GM23338 (cell line): ENCODE data around the gene AMBP. TPM values are rescaled to one million over a fixed set of nuclear protein-coding genes. Genes with fewer than 3 reads are reported as not detected.

Source experiments
- ATAC-seq: fragments of 200-7000 bp; cut with Tn5 transposase; 3 replicates; pipeline ENCODE4 v1.9.1; 2020
- DNase-seq: peaks from one replicate; pipeline ENCODE4 v3.0.0-alpha.2; 2015; ENCODE audit warnings: low spot score
- H2AFZ ChIP-seq: fragments of 200-600 bp; sonication (generic); 2 replicates; pipeline ENCODE4 v1.8.0; 2016; ENCODE audit warnings: antibody characterized with exemption, mild to moderate bottlenecking, moderate library complexity
- H3F3A ChIP-seq: fragments of 200-600 bp; sonication (generic); replicated peaks from 2 replicates; pipeline ENCODE4 v1.8.0; 2017; ENCODE audit warnings: antibody characterized with exemption, mixed run types, low read depth
- H3K27ac ChIP-seq: fragments of 200-600 bp; sonication (generic); 2 replicates; pipeline ENCODE4 v1.6.1; 2016; ENCODE audit warnings: low read depth
- H3K27me3 ChIP-seq: fragments of 200-600 bp; sonication (generic); 2 replicates; pipeline ENCODE4 v1.8.0; 2016; ENCODE audit warnings: mild to moderate bottlenecking, mixed run types, moderate library complexity; ENCODE audit not compliant: insufficient read depth
- H3K36me3 ChIP-seq: fragments of 200-600 bp; sonication (generic); 2 replicates; pipeline ENCODE4 v1.8.0; 2016; ENCODE audit warnings: mild to moderate bottlenecking; ENCODE audit not compliant: insufficient read depth
- H3K4me1 ChIP-seq: fragments of 200-600 bp; sonication (generic); 2 replicates; pipeline ENCODE4 v1.8.0; 2016; ENCODE audit warnings: mild to moderate bottlenecking, moderate library complexity; ENCODE audit not compliant: insufficient read depth
- H3K4me2 ChIP-seq: fragments of 200-600 bp; sonication (generic); 2 replicates; pipeline ENCODE4 v1.7.1; 2017; ENCODE audit warnings: mixed run types
- H3K4me3 ChIP-seq: fragments of 200-600 bp; sonication (generic); 2 replicates; pipeline ENCODE4 v1.6.1; 2016; ENCODE audit warnings: mixed run types
- H3K79me2 ChIP-seq: fragments of 200-600 bp; sonication (generic); replicated peaks from 2 replicates; pipeline ENCODE4 v1.8.0; 2017; ENCODE audit warnings: mild to moderate bottlenecking; ENCODE audit not compliant: insufficient read depth
- H3K9me2 ChIP-seq: fragments of 200-600 bp; sonication (generic); 2 replicates; pipeline ENCODE4 v1.8.0; 2017; ENCODE audit not compliant: insufficient read depth
- H4K20me1 ChIP-seq: fragments of 200-600 bp; sonication (generic); replicated peaks from 2 replicates; pipeline ENCODE4 v1.8.0; 2017; ENCODE audit warnings: mild to moderate bottlenecking; ENCODE audit not compliant: insufficient read depth
- H3K27ac Mint-ChIP-seq: 2 replicates; pipeline ENCODE4 v1.8.0; 2020; ENCODE audit warnings: inconsistent platforms, mild to moderate bottlenecking, moderate library complexity, mixed read lengths
- H3K27me3 Mint-ChIP-seq: 3 replicates; pipeline ENCODE4 v1.8.0; 2022; ENCODE audit warnings: low read depth, mild to moderate bottlenecking, moderate library complexity, mixed read lengths, inconsistent platforms; ENCODE audit not compliant: insufficient read depth, poor library complexity
- H3K36me3 Mint-ChIP-seq: 3 replicates; pipeline ENCODE4 v1.8.0; 2021; ENCODE audit warnings: low read depth, mild to moderate bottlenecking, inconsistent platforms, moderate library complexity, mixed read lengths
- H3K4me1 Mint-ChIP-seq: 3 replicates; pipeline ENCODE4 v1.8.0; 2020; ENCODE audit warnings: mild to moderate bottlenecking, inconsistent platforms, mixed read lengths
- H3K4me3 Mint-ChIP-seq: 3 replicates; pipeline ENCODE4 v1.8.0; 2021; ENCODE audit warnings: moderate library complexity, mild to moderate bottlenecking, inconsistent platforms, mixed read lengths
- H3K9me3 Mint-ChIP-seq: 3 replicates; pipeline ENCODE4 v1.8.0; 2020; ENCODE audit warnings: moderate library complexity, mild to moderate bottlenecking, inconsistent platforms, mixed read lengths
- CREB1 ChIP-seq: fragments of 250-450 bp; sonication (Bioruptor Pico); IDR thresholded peaks from 2 replicates; pipeline ENCODE4 v1.5.0; 2020; ENCODE audit warnings: low read depth, mild to moderate bottlenecking, moderate library complexity
- CTCF ChIP-seq, 2 experiments: fragments of 200-600 bp in 1 of 2; sonication (generic) in 1 of 2; conservative IDR thresholded peaks; 2 replicates each; pipeline versions ENCODE4 v1.5.1 to v1.6.1; 2016 to 2017; ENCODE audit warnings: antibody characterized with exemption in 2 of 2, low read depth in 2 of 2, mild to moderate bottlenecking in 2 of 2, moderate library complexity in 1 of 2
- ETS1 ChIP-seq: IDR thresholded peaks from 2 replicates; pipeline ENCODE4 v1.6.1; 2016; ENCODE audit warnings: antibody characterized with exemption
- EZH2 ChIP-seq: fragments of 200-600 bp; sonication (generic); IDR thresholded peaks from one replicate; pipeline ENCODE4 v1.8.0; 2017; ENCODE audit warnings: antibody characterized with exemption, mild to moderate bottlenecking, low read depth; ENCODE audit not compliant: unreplicated experiment
- EZH2phosphoT487 ChIP-seq: fragments of 200-600 bp; sonication (generic); IDR thresholded peaks from one replicate; pipeline ENCODE4 v1.8.1; 2018; ENCODE audit warnings: antibody characterized with exemption; ENCODE audit not compliant: unreplicated experiment
- JUNB ChIP-seq: IDR thresholded peaks from one replicate; pipeline ENCODE4 v1.6.1; 2016; ENCODE audit warnings: antibody characterized with exemption; ENCODE audit not compliant: unreplicated experiment
- NANOG ChIP-seq: IDR thresholded peaks from 2 replicates; pipeline ENCODE4 v1.6.1; 2016; ENCODE audit warnings: antibody characterized with exemption, borderline replicate concordance
- POLR2AphosphoS5 ChIP-seq: IDR thresholded peaks from 2 replicates; pipeline ENCODE4 v1.6.1; 2016; ENCODE audit warnings: antibody characterized with exemption, low read depth
- STAT1 ChIP-seq: IDR thresholded peaks from one replicate; pipeline ENCODE4 v1.6.1; 2016; ENCODE audit warnings: antibody characterized with exemption; ENCODE audit not compliant: unreplicated experiment
- ZNF114 ChIP-seq: fragments of 250-450 bp; sonication (Bioruptor Pico); IDR thresholded peaks from 2 replicates; pipeline ENCODE4 v1.5.0; 2020; ENCODE audit warnings: mild to moderate bottlenecking, moderate library complexity
- ZNF331 ChIP-seq: fragments of 250-450 bp; sonication (Bioruptor Pico); IDR thresholded peaks from 2 replicates; pipeline ENCODE4 v1.5.0; 2020; ENCODE audit warnings: low read depth, mild to moderate bottlenecking, moderate library complexity
- ZNF462 ChIP-seq: fragments of 250-450 bp; sonication (Bioruptor Pico); IDR thresholded peaks from 2 replicates; pipeline ENCODE4 v1.5.0; 2020; ENCODE audit warnings: mild to moderate bottlenecking, moderate library complexity
- polyA plus RNA-seq: library from polyadenylated mRNA; unstranded; fragments of >200 nt; fragmentation: Nextera tagmentation; extraction: Ambion mirVana; gene quantifications from 2 replicates; pipeline ENCODE4 v1.2.1, GENCODE V29; 2016
- total RNA-seq: library from RNA; depleted of rRNA; stranded (reverse); fragments of >200 nt; shearing (Covaris generic); gene quantifications from 2 replicates; pipeline ENCODE4 v1.2.3, GENCODE V29; 2014
- TF ChIP-seq, protein P1 (sequence below): IDR thresholded peaks from one replicate; pipeline ENCODE4 v1.6.1; 2018; ENCODE audit warnings: antibody characterized with exemption; ENCODE audit not compliant: unreplicated experiment

Gene AMBP
- total and polyA plus RNA-seq, 2 experiments from 2014 or later = 1.3 to 2.0 TPM

- Histone ChIP-seq H3K9me2 (no peaks in the 10 kb centered on the region), H3K4me3 (no peak overlapping the region), H3F3A (no peaks in the 10 kb centered on the region), H3K27ac (no peak overlapping the region), H3K4me1 (no peaks in the 10 kb centered on the region), H2AFZ (no peak overlapping the region), H3K36me3 (no peaks in the 10 kb centered on the region; the same call in 1 of the 2 replicates), H4K20me1 (no peaks in the 10 kb centered on the region), H3K27me3 (no peaks in the 10 kb centered on the region), H3K4me2 (no peak overlapping the region), H3K79me2 (no peaks in the 10 kb centered on the region)
- H3K36me3 Mint-ChIP-seq = peaks cover 61% of the 10 kb centered on the region
- TF ChIP-seq POLR2AphosphoS5 (no peak), NANOG (no peak), ZNF114 (CRISPR knock-in tag) (no peak), JUNB (no peak), CREB1 (CRISPR knock-in tag) (no peak), ETS1 (no peak), EZH2 (no peak), STAT1 (no peak), ZNF462 (no peak), EZH2phosphoT487 (no peak), ZNF331 (CRISPR knock-in tag) (no peak), CTCF (conservative IDR thresholded peaks at IDR 0.05; ENCODE audit: low read depth in 2 of 2) (no peak)
- TF ChIP-seq, protein P1, sequence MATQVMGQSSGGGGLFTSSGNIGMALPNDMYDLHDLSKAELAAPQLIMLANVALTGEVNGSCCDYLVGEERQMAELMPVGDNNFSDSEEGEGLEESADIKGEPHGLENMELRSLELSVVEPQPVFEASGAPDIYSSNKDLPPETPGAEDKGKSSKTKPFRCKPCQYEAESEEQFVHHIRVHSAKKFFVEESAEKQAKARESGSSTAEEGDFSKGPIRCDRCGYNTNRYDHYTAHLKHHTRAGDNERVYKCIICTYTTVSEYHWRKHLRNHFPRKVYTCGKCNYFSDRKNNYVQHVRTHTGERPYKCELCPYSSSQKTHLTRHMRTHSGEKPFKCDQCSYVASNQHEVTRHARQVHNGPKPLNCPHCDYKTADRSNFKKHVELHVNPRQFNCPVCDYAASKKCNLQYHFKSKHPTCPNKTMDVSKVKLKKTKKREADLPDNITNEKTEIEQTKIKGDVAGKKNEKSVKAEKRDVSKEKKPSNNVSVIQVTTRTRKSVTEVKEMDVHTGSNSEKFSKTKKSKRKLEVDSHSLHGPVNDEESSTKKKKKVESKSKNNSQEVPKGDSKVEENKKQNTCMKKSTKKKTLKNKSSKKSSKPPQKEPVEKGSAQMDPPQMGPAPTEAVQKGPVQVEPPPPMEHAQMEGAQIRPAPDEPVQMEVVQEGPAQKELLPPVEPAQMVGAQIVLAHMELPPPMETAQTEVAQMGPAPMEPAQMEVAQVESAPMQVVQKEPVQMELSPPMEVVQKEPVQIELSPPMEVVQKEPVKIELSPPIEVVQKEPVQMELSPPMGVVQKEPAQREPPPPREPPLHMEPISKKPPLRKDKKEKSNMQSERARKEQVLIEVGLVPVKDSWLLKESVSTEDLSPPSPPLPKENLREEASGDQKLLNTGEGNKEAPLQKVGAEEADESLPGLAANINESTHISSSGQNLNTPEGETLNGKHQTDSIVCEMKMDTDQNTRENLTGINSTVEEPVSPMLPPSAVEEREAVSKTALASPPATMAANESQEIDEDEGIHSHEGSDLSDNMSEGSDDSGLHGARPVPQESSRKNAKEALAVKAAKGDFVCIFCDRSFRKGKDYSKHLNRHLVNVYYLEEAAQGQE = no peak
- no peak for ATAC-seq
- peaks cover 1% of the 10 kb centered on the region for H3K27me3 Mint-ChIP-seq
- DNase-seq = no peak
- no peak overlapping the region for H3K4me3 Mint-ChIP-seq
- peaks cover 6% of the 10 kb centered on the region for H3K4me1 Mint-ChIP-seq
- H3K27ac Mint-ChIP-seq = no peak overlapping the region
- H3K9me3 Mint-ChIP-seq = peaks cover 15% of the 10 kb centered on the region
Measured at GRCh38 chr9:114025760-114026159, 52.3 kb downstream of the AMBP start.
